ENCODE results near the gene DIRAS1.
"Not testable (repeated sequence)": the region's sequence is repeated elsewhere in the genome, so short reads cannot be mapped to it uniquely, and the experiment has no call there.

DIRAS1 gene

DNA sequence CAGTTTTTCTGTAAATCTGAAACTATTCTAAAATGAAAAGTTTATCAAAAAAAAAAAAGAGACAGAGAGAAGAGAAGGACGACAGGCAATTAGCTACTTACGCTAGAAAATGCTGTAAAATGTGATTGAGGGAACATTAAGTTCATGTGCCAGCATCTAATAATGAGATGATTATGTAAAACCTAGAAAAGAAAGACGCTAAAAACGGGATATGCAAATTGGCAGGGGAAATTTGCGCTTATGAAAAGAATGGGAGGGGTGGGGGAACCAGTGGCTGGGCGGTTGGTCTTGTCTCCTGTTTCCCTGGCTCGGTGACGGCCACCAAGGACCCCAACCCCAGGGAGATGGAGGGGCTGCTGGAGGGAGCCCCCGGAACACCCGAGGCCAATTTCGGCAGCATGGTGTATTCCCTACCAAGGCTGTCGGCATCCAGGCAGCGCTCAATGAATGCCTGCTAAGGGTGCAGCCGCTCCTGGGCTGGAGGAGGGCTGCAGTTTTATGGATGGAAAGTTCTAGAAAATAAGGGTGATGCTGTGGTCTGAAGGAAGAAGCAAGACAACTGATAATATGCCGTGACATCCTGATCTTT is 52.9 kb downstream of the DIRAS1 start:
- no peak for DNase-seq

DNA sequence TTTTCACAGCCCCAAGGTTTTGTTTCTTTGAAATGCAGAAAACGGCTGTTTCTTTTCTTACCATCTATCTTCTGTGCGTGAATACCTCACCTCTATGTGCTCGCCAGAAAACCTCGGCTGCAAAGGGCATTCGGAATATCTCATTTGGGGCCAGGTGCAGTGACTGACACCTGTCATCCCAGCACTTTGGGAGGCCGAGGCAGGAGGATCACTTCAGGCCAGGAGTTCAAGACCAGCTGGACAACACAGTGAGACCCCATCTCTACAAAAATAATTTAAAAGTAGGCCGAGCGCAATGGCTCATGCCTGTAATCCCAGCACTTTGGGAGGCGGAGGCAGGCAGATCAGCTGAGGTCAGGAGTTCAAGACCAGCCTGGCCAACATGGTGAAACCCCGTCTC is 53.8 kb downstream of the DIRAS1 start:
- DNase-seq = not testable (repeated sequence)

DNA sequence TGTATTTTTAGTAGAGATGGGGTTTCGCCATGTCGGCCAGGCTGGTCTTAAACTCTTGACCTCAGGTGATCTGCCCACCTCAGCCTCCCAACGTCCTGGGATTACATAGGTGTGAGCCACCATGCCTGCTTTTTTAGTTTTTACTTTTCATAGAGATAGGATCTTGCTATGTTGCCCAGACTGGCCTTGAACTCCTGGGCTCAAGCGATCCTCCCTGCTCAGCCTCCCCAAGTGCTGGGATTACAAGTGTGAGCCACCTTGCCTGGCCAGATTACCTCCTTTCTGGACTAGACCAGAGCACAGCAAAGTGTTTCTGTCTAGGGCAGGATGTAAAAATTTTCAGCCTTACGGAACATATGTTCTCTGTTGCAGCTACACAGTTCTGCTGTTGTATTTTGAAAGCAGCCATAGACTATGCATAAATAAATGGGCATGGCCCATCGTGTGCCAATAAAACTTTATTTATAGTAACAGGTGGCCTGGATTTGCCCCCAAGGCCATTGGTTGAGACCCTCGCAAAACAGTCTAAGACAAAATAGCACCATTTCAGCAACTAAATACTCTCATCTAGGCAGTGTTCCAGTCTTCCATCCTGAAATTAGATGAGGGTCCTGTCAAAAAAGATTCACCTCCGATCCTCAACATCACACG is 54.7 kb downstream of the DIRAS1 start:
- no peak for DNase-seq

DNA sequence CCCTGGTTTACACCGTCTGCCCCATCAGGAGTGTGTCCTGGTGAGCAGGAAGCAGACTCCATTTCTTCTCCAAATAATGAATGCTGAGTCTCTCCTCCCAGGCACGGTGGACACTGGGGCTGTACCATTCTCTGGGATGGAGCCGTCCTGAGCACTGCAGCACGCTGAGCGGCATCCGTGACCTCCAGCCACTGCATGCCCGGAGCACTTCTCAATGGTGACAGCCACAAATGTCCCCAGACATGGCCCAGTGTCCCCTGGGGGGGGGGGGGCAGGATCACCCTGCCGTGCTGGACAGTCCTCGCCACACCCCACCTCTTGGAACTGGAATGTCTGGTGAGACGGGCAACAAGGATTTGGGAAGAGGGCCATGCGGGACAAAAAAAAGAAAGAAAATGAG is 56.1 kb downstream of the DIRAS1 start:
- no peak for DNase-seq

Data from NK-92 treated with Interleukin-12 subunit alpha and Interleukin-12 subunit beta, amount 100 ng/mL, for 24 hours (cell line).